Measurements from ENCODE around the gene HCRTR1.

The HCRTR1 gene

GRCh38 chr1:31668303-31668883 lies 50.9 kb downstream of the HCRTR1 start:
- H3K36me3 ChIP-seq (ENCODE audit: control insufficient read depth, insufficient read depth, low read length): no peaks in the 10 kb centered on the region
- no peak for TF ChIP-seq CTCF (IDR thresholded peaks at IDR 0.05; ENCODE audit: insufficient read depth, low read length, poor library complexity, severe bottlenecking)
- H3K27me3 ChIP-seq (replicated peaks; ENCODE audit: control insufficient read depth, insufficient read depth, low read length): no peaks in the 10 kb centered on the region; the same call in none of the 2 replicates
- DNase-seq (ENCODE audit: extremely low read depth, insufficient read length): no peak
- no peak overlapping the region for H3K4me3 ChIP-seq (replicated peaks; ENCODE audit: low read depth, low read length)

- H3K36me3 ChIP-seq (ENCODE audit: control insufficient read depth, insufficient read depth, low read length): no peaks in the 10 kb centered on the region
- no peak for TF ChIP-seq CTCF (IDR thresholded peaks at IDR 0.05; ENCODE audit: insufficient read depth, low read length, poor library complexity, severe bottlenecking)
- H3K4me3 ChIP-seq (replicated peaks; ENCODE audit: low read depth, low read length): no peak overlapping the region
- DNase-seq (ENCODE audit: extremely low read depth, insufficient read length): no peak
- H3K27me3 ChIP-seq (replicated peaks; ENCODE audit: control insufficient read depth, insufficient read depth, low read length): no peaks in the 10 kb centered on the region; the same call in none of the 2 replicates
Observed at GRCh38 chr1:31669433-31669785, 51.9 kb downstream of the HCRTR1 start.

GRCh38 chr1:31669786-31670592 lies 52.5 kb downstream of the HCRTR1 start:
- TF ChIP-seq CTCF (IDR thresholded peaks at IDR 0.05; ENCODE audit: insufficient read depth, low read length, poor library complexity, severe bottlenecking): peak; percentile 43
- H3K36me3 ChIP-seq (ENCODE audit: control insufficient read depth, insufficient read depth, low read length): no peaks in the 10 kb centered on the region
- H3K27me3 ChIP-seq (replicated peaks; ENCODE audit: control insufficient read depth, insufficient read depth, low read length): no peaks in the 10 kb centered on the region; the same call in none of the 2 replicates
- DNase-seq (ENCODE audit: extremely low read depth, insufficient read length): no peak
- H3K4me3 ChIP-seq (replicated peaks; ENCODE audit: low read depth, low read length): no peak overlapping the region

- Histone ChIP-seq H3K4me3 (replicated peaks; ENCODE audit: low read depth, low read length) (no peak overlapping the region), H3K36me3 (ENCODE audit: control insufficient read depth, insufficient read depth, low read length) (no peaks in the 10 kb centered on the region), H3K27me3 (replicated peaks; ENCODE audit: control insufficient read depth, insufficient read depth, low read length) (no peaks in the 10 kb centered on the region; the same call in none of the 2 replicates)
- no peak for DNase-seq (ENCODE audit: extremely low read depth, insufficient read length)
- TF ChIP-seq CTCF (IDR thresholded peaks at IDR 0.05; ENCODE audit: insufficient read depth, low read length, poor library complexity, severe bottlenecking): no peak
Observed at GRCh38 chr1:31670593-31670964, 53.1 kb downstream of the HCRTR1 start.

GRCh38 chr1:31671147-31671546 lies 53.7 kb downstream of the HCRTR1 start:
- no peak overlapping the region for H3K4me3 ChIP-seq (replicated peaks; ENCODE audit: low read depth, low read length)
- no peak for TF ChIP-seq CTCF (IDR thresholded peaks at IDR 0.05; ENCODE audit: insufficient read depth, low read length, poor library complexity, severe bottlenecking)

More at GRCh38 chr1:31671147-31671546, 53.7 kb downstream of the HCRTR1 start:
- no peaks in the 10 kb centered on the region; the same call in none of the 2 replicates for H3K27me3 ChIP-seq (replicated peaks; ENCODE audit: control insufficient read depth, insufficient read depth, low read length)
- no peaks in the 10 kb centered on the region for H3K36me3 ChIP-seq (ENCODE audit: control insufficient read depth, insufficient read depth, low read length)
- DNase-seq (ENCODE audit: extremely low read depth, insufficient read length): no peak

Data from GM06990 (cell line).